A549 treated with DMSO at 1 μM for 4 hours (cell line): ENCODE results near the gene VPS37C. TPM values are rescaled to one million over a fixed set of nuclear protein-coding genes. Genes with fewer than 3 reads are reported as not detected.

Source experiments
- total RNA-seq: library from RNA; stranded (reverse); fragments of 200-300 nt; extraction: Qiagen RNA extraction; gene quantifications from 5 replicates; pipeline ENCODE4 v1.2.3, GENCODE V29; 2022; ENCODE audit warnings: low read depth

Gene VPS37C
- total RNA-seq: 15.8 to 20.5 TPM (median 19.2 TPM) in 5 replicates

DNA sequence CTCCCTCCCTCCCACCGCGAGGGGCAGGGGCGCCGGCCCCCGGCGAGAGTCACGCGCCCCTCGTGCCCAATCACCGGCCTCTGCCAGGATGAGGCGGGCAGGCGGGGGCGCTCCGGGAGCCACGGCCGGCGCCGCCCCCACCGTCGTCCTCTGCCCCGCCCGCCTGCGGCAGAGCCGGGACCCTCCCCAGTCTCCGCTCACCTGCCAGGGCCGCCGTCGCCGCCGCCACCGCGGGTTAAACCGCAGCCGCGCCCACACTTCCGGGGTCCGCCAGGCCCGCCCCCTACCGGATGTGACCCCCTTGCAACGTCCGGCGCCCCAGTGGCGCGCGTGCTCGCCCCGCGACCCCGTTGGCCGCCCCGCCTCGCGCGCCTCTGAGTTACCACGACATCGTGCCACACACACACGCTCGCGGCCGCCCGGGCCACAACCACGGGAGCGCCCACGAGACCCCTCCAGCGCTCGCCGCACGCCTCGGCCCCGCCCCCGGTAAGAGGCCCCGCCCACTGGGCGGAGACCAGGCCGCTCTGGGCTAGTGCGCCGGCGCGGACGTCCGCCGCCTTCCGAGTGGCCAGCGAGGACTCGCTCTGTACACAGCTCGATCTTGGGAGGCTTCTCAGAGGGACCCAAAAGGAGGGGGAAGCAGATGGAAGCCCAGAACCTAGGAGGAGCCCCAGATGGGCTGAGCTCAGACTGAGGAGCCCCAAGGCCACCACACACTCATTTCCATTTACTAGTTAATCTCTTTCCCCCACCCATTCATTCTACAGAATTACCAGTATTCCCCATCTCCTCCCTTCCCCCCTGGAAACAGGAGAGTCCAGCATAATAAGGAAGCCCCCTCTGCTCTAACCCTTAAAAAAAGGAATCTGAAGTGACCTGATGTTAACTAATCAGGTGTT lies at the start of gene VPS37C:
Gene VPS37C, minus strand, starts transcription at position 237 of the 902 bp plus-strand sequence. CDS start 22,597 bp downstream, outside the sequence.

DNA sequence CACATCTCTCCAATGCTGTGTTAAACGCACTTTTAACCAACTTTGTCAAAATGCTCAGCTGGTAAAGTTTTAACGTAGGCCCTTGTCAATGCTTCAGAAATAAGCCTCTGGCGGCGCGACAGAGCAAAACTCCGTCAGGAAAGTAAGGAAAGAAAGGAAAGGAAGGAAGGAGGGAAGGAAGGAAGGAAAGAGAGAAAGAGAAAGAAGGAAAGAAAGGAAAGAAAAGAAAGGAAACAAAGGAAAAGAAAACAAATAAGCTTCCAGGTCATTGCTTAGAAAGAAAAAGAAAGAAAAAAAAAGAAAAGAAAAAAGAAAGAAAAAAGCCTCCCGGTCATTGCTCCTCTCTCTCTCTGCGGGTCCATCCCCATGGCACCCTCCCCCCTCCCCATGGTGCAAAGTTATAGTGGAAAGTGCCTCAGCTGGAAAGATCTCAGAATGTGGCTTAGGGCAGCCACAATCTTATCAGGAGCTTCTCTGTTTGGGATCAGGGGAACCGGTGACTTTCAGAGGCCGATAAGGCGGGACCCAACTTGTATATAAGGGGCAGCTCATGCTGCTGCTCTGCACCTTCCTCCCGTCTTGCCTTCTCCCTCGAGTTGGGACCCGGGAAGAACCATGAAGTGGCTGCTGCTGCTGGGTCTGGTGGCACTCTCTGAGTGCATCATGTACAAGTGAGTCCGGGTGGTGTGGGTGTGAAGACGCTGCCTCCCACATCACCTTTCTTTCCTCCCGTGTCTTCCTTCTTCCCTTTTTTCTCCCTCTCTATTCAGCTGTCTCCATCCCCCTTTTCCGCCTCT lies 41.9 kb upstream of the VPS37C start, which contains the start of gene PGA3:
Gene PGA3, plus strand, starts transcription at position 566 of the 797 bp plus-strand sequence. Its CDS starts 50 bp downstream, at position 616.

Other genes with a start within 250 kb of the VPS37C start
- 116 to 131 TPM (median 128 TPM) in 5 replicates for gene TMEM109, start 247.3 kb downstream of the VPS37C start, total RNA-seq
- gene TMEM132A, start 237.0 kb downstream of the VPS37C start, total RNA-seq: 128 to 202 TPM (median 168 TPM) in 5 replicates
- not detected in 5 replicates for gene SLC15A3, start 209.2 kb downstream of the VPS37C start, total RNA-seq
- gene CD6, start 189.7 kb downstream of the VPS37C start, total RNA-seq: 0.06 to 0.47 TPM (median 0.15 TPM) in 5 replicates
- gene CD5, start 58.9 kb downstream of the VPS37C start, total RNA-seq: not detected in 5 replicates
- not detected in 5 replicates for gene PGA3, start 42.1 kb upstream of the VPS37C start, total RNA-seq
- not detected in 5 replicates for gene PGA4, start 60.9 kb upstream of the VPS37C start, total RNA-seq
- gene PGA5, start 79.7 kb upstream of the VPS37C start, total RNA-seq: 0.10 TPM in 1 of 5 replicates, not detected in the others
- gene VWCE, start 133.9 kb upstream of the VPS37C start, total RNA-seq: 0.38 to 0.77 TPM (median 0.57 TPM) in 5 replicates
- 161 to 182 TPM (median 172 TPM) in 5 replicates for gene DDB1, start 171.7 kb upstream of the VPS37C start, total RNA-seq
- 46.8 to 76.0 TPM (median 71.1 TPM) in 5 replicates for gene TKFC, start 171.8 kb upstream of the VPS37C start, total RNA-seq
- gene CYB561A3, start 200.5 kb upstream of the VPS37C start, total RNA-seq: 41.2 to 50.1 TPM (median 47.6 TPM) in 5 replicates
- 75.0 to 125 TPM (median 111 TPM) in 5 replicates for gene TMEM138, start 200.9 kb upstream of the VPS37C start, total RNA-seq
- 16.4 to 20.8 TPM (median 19.5 TPM) in 5 replicates for gene TMEM216, start 231.2 kb upstream of the VPS37C start, total RNA-seq